Measurements from ENCODE around the gene FBP2.

FBP2 gene

DNA sequence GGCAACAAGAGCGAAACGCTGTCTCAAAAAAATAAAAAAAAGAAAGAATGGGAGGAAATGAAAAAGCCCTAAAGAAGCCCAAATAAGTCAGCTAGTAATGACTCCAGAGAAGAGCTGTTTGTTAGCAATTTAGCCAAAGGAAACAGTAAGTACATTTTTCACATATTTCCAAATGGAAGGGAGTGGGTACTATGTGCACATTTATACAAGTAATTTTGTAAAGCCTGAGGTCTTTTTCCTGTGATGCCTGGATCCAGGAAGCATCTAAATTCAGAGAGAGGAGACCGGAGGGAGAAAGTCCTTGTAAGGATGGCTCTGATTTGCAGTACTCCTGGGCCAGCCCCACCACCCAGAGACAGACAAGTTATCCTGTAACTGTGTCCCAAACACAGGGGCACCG is 31.0 kb upstream of the FBP2 start:
- TF ChIP-seq, protein P1, sequence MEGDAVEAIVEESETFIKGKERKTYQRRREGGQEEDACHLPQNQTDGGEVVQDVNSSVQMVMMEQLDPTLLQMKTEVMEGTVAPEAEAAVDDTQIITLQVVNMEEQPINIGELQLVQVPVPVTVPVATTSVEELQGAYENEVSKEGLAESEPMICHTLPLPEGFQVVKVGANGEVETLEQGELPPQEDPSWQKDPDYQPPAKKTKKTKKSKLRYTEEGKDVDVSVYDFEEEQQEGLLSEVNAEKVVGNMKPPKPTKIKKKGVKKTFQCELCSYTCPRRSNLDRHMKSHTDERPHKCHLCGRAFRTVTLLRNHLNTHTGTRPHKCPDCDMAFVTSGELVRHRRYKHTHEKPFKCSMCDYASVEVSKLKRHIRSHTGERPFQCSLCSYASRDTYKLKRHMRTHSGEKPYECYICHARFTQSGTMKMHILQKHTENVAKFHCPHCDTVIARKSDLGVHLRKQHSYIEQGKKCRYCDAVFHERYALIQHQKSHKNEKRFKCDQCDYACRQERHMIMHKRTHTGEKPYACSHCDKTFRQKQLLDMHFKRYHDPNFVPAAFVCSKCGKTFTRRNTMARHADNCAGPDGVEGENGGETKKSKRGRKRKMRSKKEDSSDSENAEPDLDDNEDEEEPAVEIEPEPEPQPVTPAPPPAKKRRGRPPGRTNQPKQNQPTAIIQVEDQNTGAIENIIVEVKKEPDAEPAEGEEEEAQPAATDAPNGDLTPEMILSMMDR (conservative IDR thresholded peaks at IDR 0.05; ENCODE audit: low read depth, low read length) = no peak
- no peak overlapping the region for H2AFZ ChIP-seq (ENCODE audit: low read depth)
- H3K36me3 ChIP-seq (ENCODE audit: insufficient read depth) = no peaks in the 10 kb centered on the region
- H3K79me2 ChIP-seq (ENCODE audit: insufficient read depth, low read depth) = no peaks in the 10 kb centered on the region
- H3K27ac ChIP-seq = no peak overlapping the region
- H3K4me3 ChIP-seq (IDR thresholded peaks at IDR 0.05; ENCODE audit: insufficient read depth, low read depth, low read length) = no peak overlapping the region
- H3K4me2 ChIP-seq = no peak overlapping the region
- H3K4me1 ChIP-seq (ENCODE audit: low read depth, poor library complexity, severe bottlenecking) = no peaks in the 10 kb centered on the region
- H3K9ac ChIP-seq = no peak overlapping the region
- H4K20me1 ChIP-seq (ENCODE audit: insufficient read depth) = no peaks in the 10 kb centered on the region
- no peaks in the 10 kb centered on the region for H3K27me3 ChIP-seq (ENCODE audit: insufficient read depth, low read depth)

DNA sequence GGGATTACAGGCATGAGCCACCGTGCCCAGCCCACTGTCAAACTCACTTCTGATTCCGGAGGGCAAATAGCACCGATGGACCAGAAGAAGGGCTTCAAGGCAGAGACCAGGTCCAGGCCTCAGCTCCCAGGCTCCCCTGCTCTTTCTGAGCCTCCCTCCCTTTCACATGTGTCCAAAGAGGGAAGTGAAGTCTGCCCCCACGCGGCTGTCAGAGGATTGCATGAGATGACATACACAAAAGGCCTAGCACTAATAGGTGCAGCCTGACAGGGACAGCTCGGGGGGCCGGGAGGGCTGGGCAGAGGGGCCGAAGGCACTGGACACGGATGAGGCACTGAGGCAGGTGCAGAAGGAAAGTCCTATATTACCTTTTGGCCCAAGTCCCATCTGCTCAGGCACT is 29.6 kb upstream of the FBP2 start:
- TF ChIP-seq, protein P1 (conservative IDR thresholded peaks at IDR 0.05; ENCODE audit: low read depth, low read length) = peak; percentile 29; the same call in 1 of the 2 replicates
- no peak overlapping the region for H2AFZ ChIP-seq (ENCODE audit: low read depth)
- H3K27ac ChIP-seq = no peak overlapping the region

DNA sequence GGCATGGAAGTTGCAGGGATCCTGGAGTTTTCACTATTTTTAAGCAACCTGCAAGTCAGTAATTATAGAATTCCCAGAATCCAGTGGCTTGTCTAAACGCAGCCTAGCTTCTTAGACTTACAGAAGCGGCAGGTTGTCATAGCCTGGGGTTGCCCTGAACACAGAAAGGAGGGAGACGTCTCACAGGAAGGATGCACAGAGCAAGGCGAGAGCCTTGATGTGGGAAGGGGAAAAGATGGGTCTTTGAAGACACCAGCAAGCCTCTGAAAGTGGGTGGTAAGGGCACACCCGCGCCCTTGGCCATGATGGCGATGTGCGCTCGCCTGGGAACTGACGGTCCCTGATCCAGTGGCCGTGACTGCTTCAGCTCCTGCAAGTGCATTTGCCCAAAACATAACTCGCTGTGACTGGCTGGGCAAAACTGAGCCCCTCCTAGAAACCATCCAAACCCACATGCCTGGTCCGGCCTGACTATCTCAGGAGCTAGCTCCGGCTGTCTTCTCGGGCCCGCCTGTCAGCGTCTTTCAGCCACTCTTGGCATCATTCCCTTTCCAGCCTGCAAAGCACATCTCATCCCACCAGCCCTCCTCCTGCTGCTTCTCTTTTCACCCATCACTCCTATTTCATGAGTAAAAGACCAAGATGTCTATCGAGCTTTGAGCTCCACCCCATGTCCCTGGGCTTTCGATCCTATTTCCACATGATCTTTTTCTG is 28.6 kb upstream of the FBP2 start:
- Histone ChIP-seq H3K36me3 (ENCODE audit: insufficient read depth) (no peaks in the 10 kb centered on the region), H3K79me2 (ENCODE audit: insufficient read depth, low read depth) (no peaks in the 10 kb centered on the region), H2AFZ (ENCODE audit: low read depth) (no peak overlapping the region), H3K4me3 (IDR thresholded peaks at IDR 0.05; ENCODE audit: insufficient read depth, low read depth, low read length) (no peak overlapping the region), H3K27ac (no peak overlapping the region), H3K27me3 (ENCODE audit: insufficient read depth, low read depth) (no peaks in the 10 kb centered on the region), H4K20me1 (ENCODE audit: insufficient read depth) (no peaks in the 10 kb centered on the region), H3K4me1 (ENCODE audit: low read depth, poor library complexity, severe bottlenecking) (no peaks in the 10 kb centered on the region), H3K4me2 (no peak overlapping the region), H3K9ac (no peak overlapping the region)
- TF ChIP-seq, protein P1 (conservative IDR thresholded peaks at IDR 0.05; ENCODE audit: low read depth, low read length) = no peak

More for the DNA sequence above, 29.6 kb upstream of the FBP2 start:
- Histone ChIP-seq H4K20me1 (ENCODE audit: insufficient read depth) (no peaks in the 10 kb centered on the region), H3K4me2 (no peak overlapping the region), H3K27me3 (ENCODE audit: insufficient read depth, low read depth) (no peaks in the 10 kb centered on the region), H3K4me1 (ENCODE audit: low read depth, poor library complexity, severe bottlenecking) (no peaks in the 10 kb centered on the region), H3K9ac (no peak overlapping the region), H3K36me3 (ENCODE audit: insufficient read depth) (no peaks in the 10 kb centered on the region), H3K4me3 (IDR thresholded peaks at IDR 0.05; ENCODE audit: insufficient read depth, low read depth, low read length) (no peak overlapping the region), H3K79me2 (ENCODE audit: insufficient read depth, low read depth) (no peaks in the 10 kb centered on the region)

DNA sequence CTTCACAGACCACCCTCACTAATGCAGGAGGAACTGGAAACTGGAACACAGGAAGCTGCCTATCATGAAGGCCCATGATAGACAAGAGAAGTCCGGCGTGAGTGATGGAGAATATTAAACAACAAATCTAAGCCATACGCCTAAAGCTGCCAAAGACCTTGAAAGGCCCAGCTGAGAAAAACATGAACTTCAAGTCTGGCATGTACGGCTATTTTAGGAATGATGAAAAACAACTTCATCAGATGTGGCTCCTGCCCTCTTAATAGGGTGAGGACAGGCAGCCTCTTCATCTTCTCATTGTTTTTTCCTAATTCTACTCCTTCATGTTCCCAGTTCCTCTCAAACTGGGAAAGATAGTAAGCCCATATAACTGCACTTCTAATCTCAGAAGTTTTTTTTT is 25.4 kb upstream of the FBP2 start:
- no peak overlapping the region for H3K4me3 ChIP-seq (IDR thresholded peaks at IDR 0.05; ENCODE audit: insufficient read depth, low read depth, low read length)
- TF ChIP-seq, protein P1 (conservative IDR thresholded peaks at IDR 0.05; ENCODE audit: low read depth, low read length) = no peak
- no peaks in the 10 kb centered on the region for H3K27me3 ChIP-seq (ENCODE audit: insufficient read depth, low read depth)
- peaks cover 11% of the 10 kb centered on the region for H3K4me1 ChIP-seq (ENCODE audit: low read depth, poor library complexity, severe bottlenecking)
- H3K4me2 ChIP-seq = no peak overlapping the region
- no peak overlapping the region for H3K9ac ChIP-seq
- H2AFZ ChIP-seq (ENCODE audit: low read depth) = no peak overlapping the region
- no peak overlapping the region for H3K27ac ChIP-seq
- H4K20me1 ChIP-seq (ENCODE audit: insufficient read depth) = no peaks in the 10 kb centered on the region
- no peaks in the 10 kb centered on the region for H3K36me3 ChIP-seq (ENCODE audit: insufficient read depth)
- no peaks in the 10 kb centered on the region for H3K79me2 ChIP-seq (ENCODE audit: insufficient read depth, low read depth)
